A673 (cell line): ENCODE data around the gene FABP3. TPM values are rescaled to one million over a fixed set of nuclear protein-coding genes. Genes with fewer than 3 reads are reported as not detected.

Experiments
- BruUV-seq: library from RNA; stranded (reverse); fragments of 400-500 nt; replicated peaks from 2 replicates; lab custom pipeline; 2021; lab: Mats Ljungman, UMichigan
- CTCF ChIA-PET: fragments of 300-600 bp; sonication (Branson Sonifier 250); formaldehyde crosslinking; loops from one replicate; lab custom pipeline; 2022; ENCODE audit warnings: antibody characterized with exemption; lab: Charles Lee
- POLR2A ChIA-PET: fragments of 300-600 bp; sonication (Branson Sonifier 250); formaldehyde crosslinking; loops from one replicate; lab custom pipeline; 2022; ENCODE audit warnings: antibody characterized with exemption; ENCODE audit not compliant: low non-redundant PET; lab: Charles Lee
- DNase-seq: peaks from one replicate; pipeline ENCODE4 v3.0.0-alpha.2; 2015; ENCODE audit warnings: low spot score
- H3K27ac ChIP-seq: fragments of 200-600 bp; sonication (generic); 2 replicates; pipeline ENCODE4 v1.5.1; 2016; ENCODE audit warnings: mixed run types, low read depth, mild to moderate bottlenecking, mixed read lengths, antibody characterized with exemption, low read length; ENCODE audit not compliant: poor library complexity, severe bottlenecking
- H3K27me3 ChIP-seq: fragments of 200-600 bp; sonication (generic); replicated peaks from 2 replicates; pipeline ENCODE4 v1.6.1; 2017; ENCODE audit warnings: mixed run types, low read depth, mild to moderate bottlenecking, mixed read lengths, antibody characterized with exemption, low read length; ENCODE audit not compliant: insufficient read depth, poor library complexity
- H3K36me3 ChIP-seq: fragments of 200-600 bp; sonication (generic); 2 replicates; pipeline ENCODE4 v1.6.1; 2016; ENCODE audit warnings: mixed run types, mild to moderate bottlenecking, mixed read lengths, antibody characterized with exemption, low read length; ENCODE audit not compliant: insufficient read depth, poor library complexity, severe bottlenecking
- H3K4me1 ChIP-seq: fragments of 200-600 bp; sonication (generic); 2 replicates; pipeline ENCODE4 v1.6.1; 2017; ENCODE audit warnings: mixed run types, mild to moderate bottlenecking, mixed read lengths, antibody characterized with exemption, low read length; ENCODE audit not compliant: insufficient read depth, poor library complexity, severe bottlenecking
- H3K4me3 ChIP-seq: fragments of 200-600 bp; sonication (generic); 2 replicates; pipeline ENCODE4 v1.5.1; 2016; ENCODE audit warnings: low read depth, mixed run types, mild to moderate bottlenecking, mixed read lengths, low read length; ENCODE audit not compliant: poor library complexity, severe bottlenecking
- H3K9me3 ChIP-seq: fragments of 200-600 bp; sonication (generic); 2 replicates; pipeline ENCODE4 v1.6.1; 2016; ENCODE audit warnings: mixed run types, low read depth, mild to moderate bottlenecking, mixed read lengths, antibody characterized with exemption, low read length; ENCODE audit not compliant: poor library complexity, severe bottlenecking
- EZH2 ChIP-seq: fragments of 200-600 bp; sonication (generic); IDR thresholded peaks from 2 replicates; pipeline ENCODE4 v1.6.1; 2017; ENCODE audit warnings: borderline replicate concordance, low read depth, mild to moderate bottlenecking, mixed read lengths, antibody characterized with exemption, low read length; ENCODE audit not compliant: poor library complexity, severe bottlenecking
- intact Hi-C: fragments of 100-400 bp; cut with micrococcal nuclease; formaldehyde crosslinking; loops from one replicate; pipeline ENCODE4 v1.10.0; 2022; ENCODE audit not compliant: unreplicated experiment
- total RNA-seq: library from RNA; stranded (reverse); gene quantifications from 2 replicates; pipeline ENCODE4 v1.2.3, GENCODE V29; 2021
- TF ChIP-seq, protein P1 (sequence below): fragments of 300-800, 200-600 bp; sonication (generic); conservative IDR thresholded peaks from 2 replicates; pipeline ENCODE4 v1.5.1; 2017; ENCODE audit warnings: low read depth, mild to moderate bottlenecking, antibody characterized with exemption, low read length, moderate library complexity, mixed read lengths

The FABP3 gene
- total RNA-seq, 1 experiment from 2014 or later, result not detected

- H3K9me3 ChIP-seq, result no peaks in the 10 kb centered on the region
- no peaks in the 10 kb centered on the region for H3K36me3 ChIP-seq
- H3K27ac ChIP-seq, result no peak overlapping the region
- no peak for DNase-seq
- no TSS peak for BruUV-seq
- TF ChIP-seq, protein P1, sequence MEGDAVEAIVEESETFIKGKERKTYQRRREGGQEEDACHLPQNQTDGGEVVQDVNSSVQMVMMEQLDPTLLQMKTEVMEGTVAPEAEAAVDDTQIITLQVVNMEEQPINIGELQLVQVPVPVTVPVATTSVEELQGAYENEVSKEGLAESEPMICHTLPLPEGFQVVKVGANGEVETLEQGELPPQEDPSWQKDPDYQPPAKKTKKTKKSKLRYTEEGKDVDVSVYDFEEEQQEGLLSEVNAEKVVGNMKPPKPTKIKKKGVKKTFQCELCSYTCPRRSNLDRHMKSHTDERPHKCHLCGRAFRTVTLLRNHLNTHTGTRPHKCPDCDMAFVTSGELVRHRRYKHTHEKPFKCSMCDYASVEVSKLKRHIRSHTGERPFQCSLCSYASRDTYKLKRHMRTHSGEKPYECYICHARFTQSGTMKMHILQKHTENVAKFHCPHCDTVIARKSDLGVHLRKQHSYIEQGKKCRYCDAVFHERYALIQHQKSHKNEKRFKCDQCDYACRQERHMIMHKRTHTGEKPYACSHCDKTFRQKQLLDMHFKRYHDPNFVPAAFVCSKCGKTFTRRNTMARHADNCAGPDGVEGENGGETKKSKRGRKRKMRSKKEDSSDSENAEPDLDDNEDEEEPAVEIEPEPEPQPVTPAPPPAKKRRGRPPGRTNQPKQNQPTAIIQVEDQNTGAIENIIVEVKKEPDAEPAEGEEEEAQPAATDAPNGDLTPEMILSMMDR, result no peak
- no peak for TF ChIP-seq EZH2
- peaks cover 11% of the 10 kb centered on the region for H3K4me1 ChIP-seq
- no peak overlapping the region for H3K4me3 ChIP-seq
- H3K27me3 ChIP-seq, result no peaks in the 10 kb centered on the region
- POLR2A ChIA-PET, result no interaction called here
- intact Hi-C loops, result no loop called here
- CTCF ChIA-PET, result no interaction called here
These were observed 2.3 kb downstream of the FABP3 start for GRCh38 chr1:31370565-31370964.

DNA sequence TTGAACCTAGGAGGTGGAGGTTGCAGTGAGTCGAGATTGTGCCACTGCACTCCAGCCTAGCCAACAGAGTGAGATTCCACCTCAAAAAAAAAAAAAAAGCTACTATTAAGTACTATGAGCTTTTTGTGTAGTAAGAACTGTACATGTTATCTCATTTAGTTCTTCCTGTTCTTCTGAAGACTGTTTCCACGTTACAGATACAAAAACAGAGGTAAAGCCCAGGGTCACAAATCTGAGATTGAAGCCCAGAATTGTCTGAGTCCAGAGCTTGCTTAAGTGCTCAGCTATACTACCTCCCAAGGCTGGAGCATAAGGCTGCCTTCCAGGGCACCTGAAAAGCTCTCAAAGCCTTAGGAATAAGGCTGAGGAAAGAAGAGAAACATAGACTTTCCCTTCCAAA, 2.9 kb downstream of the FABP3 start:
- POLR2A ChIA-PET, result interaction anchor here (0.6 kb wide), 1 partner anchor 45 kb away, joined by 3 read pairs; no protein-coding TSS in a partner anchor
- H3K9me3 ChIP-seq, result no peaks in the 10 kb centered on the region
- H3K4me1 ChIP-seq, result peaks cover 11% of the 10 kb centered on the region
- intact Hi-C loops, result no loop called here
- CTCF ChIA-PET, result no interaction called here
- no peak overlapping the region for H3K27ac ChIP-seq
- BruUV-seq, result no TSS peak
- no peaks in the 10 kb centered on the region for H3K36me3 ChIP-seq
- DNase-seq, result no peak
- H3K4me3 ChIP-seq, result no peak overlapping the region
- no peak for TF ChIP-seq EZH2
- TF ChIP-seq, protein P1, result no peak
- no peaks in the 10 kb centered on the region for H3K27me3 ChIP-seq

DNA sequence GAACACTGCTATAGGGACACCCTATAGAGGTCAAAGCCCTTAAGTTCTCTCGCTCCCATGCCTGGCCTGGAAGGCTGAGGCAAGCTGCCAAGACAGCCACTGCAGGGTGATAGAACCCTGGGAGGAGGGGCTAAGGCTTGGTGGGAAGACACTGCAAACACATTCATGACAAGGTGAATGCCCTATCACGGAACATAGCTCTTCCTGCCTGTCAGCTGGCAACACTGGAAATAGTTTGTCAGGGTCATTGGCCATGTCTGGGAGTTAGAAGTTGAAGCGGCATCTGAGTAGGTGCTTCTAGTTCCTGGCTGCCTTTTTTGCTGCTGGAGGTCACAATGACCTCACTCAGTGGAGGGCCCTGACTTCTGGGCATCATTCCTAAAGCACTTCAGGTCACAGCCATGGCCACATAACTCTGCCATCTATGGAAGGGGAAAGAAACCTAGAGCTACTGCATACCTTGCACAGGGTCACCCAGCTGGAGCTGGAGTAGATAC, 4.2 kb downstream of the FABP3 start:
- Histone ChIP-seq H3K36me3 (peaks cover 7% of the 10 kb centered on the region), H3K9me3 (no peaks in the 10 kb centered on the region), H3K4me1 (peaks cover 7% of the 10 kb centered on the region), H3K27me3 (no peaks in the 10 kb centered on the region), H3K27ac (no peak overlapping the region), H3K4me3 (no peak overlapping the region)
- no peak for DNase-seq
- intact Hi-C loops, result no loop called here
- BruUV-seq, result no TSS peak
- no peak for TF ChIP-seq EZH2
- TF ChIP-seq, protein P1, result no peak
- ChIA-PET CTCF (no interaction called here), POLR2A (no interaction called here)
